IMR-90 (cell line): ENCODE data around the gene OAF. TPM values are rescaled to one million over a fixed set of nuclear protein-coding genes. Genes with fewer than 3 reads are reported as not detected.

Experiments
- ATAC-seq: fragments of 200-7000 bp; cut with Tn5 transposase; 2 replicates; pipeline ENCODE4 v1.9.1; 2020; ENCODE audit warnings: low read depth, mild to moderate bottlenecking, moderate library complexity
- BruUV-seq: library from RNA; stranded (reverse); fragments of 400-500 nt; replicated peaks from 2 replicates; lab custom pipeline; 2021; lab: Mats Ljungman, UMichigan
- CTCF ChIA-PET: fragments of 300-600 bp; formaldehyde crosslinking; extraction: SDS; loops from one replicate; lab custom pipeline; 2021; ENCODE audit warnings: antibody characterized with exemption; lab: Yijun Ruan, JAX
- POLR2A ChIA-PET: fragments of 300-600 bp; sonication (Branson Sonifier 250); formaldehyde crosslinking; loops from one replicate; lab custom pipeline; 2022; ENCODE audit warnings: antibody characterized with exemption; ENCODE audit not compliant: unreplicated experiment; lab: Charles Lee
- DNase-seq: peaks from one replicate; pipeline ENCODE4 v3.0.0; 2013
- H2AFZ ChIP-seq: replicated peaks from 2 replicates; pipeline ENCODE3; 2013; ENCODE audit warnings: low read length, mild to moderate bottlenecking; ENCODE audit not compliant: poor library complexity
- H2AK5ac ChIP-seq: 2 replicates; pipeline ENCODE4 v1.6.1; 2013; ENCODE audit warnings: low read depth, low read length, inconsistent platforms
- H2AK9ac ChIP-seq: replicated peaks from 2 replicates; pipeline ENCODE3; 2013; ENCODE audit warnings: mild to moderate bottlenecking, low read depth, low read length, moderate library complexity; ENCODE audit not compliant: poor library complexity
- H2BK120ac ChIP-seq: 2 replicates; pipeline ENCODE4 v1.6.1; 2013; ENCODE audit warnings: low read depth, low read length, inconsistent platforms
- H2BK15ac ChIP-seq: 3 replicates; pipeline ENCODE4 v1.6.1; 2013; ENCODE audit warnings: low read depth, low read length, inconsistent platforms
- H2BK20ac ChIP-seq: 2 replicates; pipeline ENCODE4 v1.6.1; 2013; ENCODE audit warnings: low read depth, mild to moderate bottlenecking, inconsistent platforms, low read length, moderate library complexity
- H2BK5ac ChIP-seq: 2 replicates; pipeline ENCODE4 v1.6.1; 2013; ENCODE audit warnings: mild to moderate bottlenecking, low read depth, low read length, inconsistent platforms; ENCODE audit not compliant: poor library complexity, severe bottlenecking
- H3K14ac ChIP-seq: replicated peaks from 2 replicates; pipeline ENCODE4 v1.6.1; 2013; ENCODE audit warnings: low read depth, low read length, inconsistent platforms
- H3K18ac ChIP-seq: 2 replicates; pipeline ENCODE4 v1.6.1; 2013; ENCODE audit warnings: low read depth, low read length, control low read depth
- H3K23ac ChIP-seq: 2 replicates; pipeline ENCODE4 v1.6.1; 2013; ENCODE audit warnings: low read depth, low read length, inconsistent platforms
- H3K27ac ChIP-seq: 2 replicates; pipeline ENCODE4 v1.5.1; 2013; ENCODE audit warnings: mild to moderate bottlenecking, control low read depth, low read length; ENCODE audit not compliant: insufficient read depth
- H3K27me3 ChIP-seq: 2 replicates; pipeline ENCODE4 v1.6.1; 2013; ENCODE audit warnings: low read length; ENCODE audit not compliant: control insufficient read depth, insufficient read depth
- H3K36me3 ChIP-seq: 2 replicates; pipeline ENCODE4 v1.6.1; 2013; ENCODE audit warnings: low read length, mixed read lengths; ENCODE audit not compliant: control insufficient read depth, insufficient read depth
- H3K4ac ChIP-seq: 2 replicates; pipeline ENCODE4 v1.6.1; 2013; ENCODE audit warnings: low read depth, low read length, inconsistent platforms
- H3K4me1 ChIP-seq: 2 replicates; pipeline ENCODE4 v1.6.1; 2013; ENCODE audit warnings: low read length, mixed read lengths; ENCODE audit not compliant: control insufficient read depth, insufficient read depth
- H3K4me2 ChIP-seq: 2 replicates; pipeline ENCODE4 v1.6.1; 2013; ENCODE audit warnings: low read depth, mild to moderate bottlenecking, control low read depth, low read length, moderate library complexity
- H3K4me3 ChIP-seq: 2 replicates; pipeline ENCODE4 v1.5.1; 2013; ENCODE audit warnings: low read depth, mild to moderate bottlenecking, control low read depth, low read length, moderate library complexity; ENCODE audit not compliant: insufficient read depth
- H3K56ac ChIP-seq: 2 replicates; pipeline ENCODE4 v1.6.1; 2013; ENCODE audit warnings: low read length, inconsistent platforms; ENCODE audit not compliant: insufficient read depth; ENCODE audit errors: extremely low read depth
- H3K79me1 ChIP-seq, 2 experiments: 2 replicates each; pipeline ENCODE4 v1.6.1; 2013; ENCODE audit warnings: low read length in 2 of 2, inconsistent platforms in 1 of 2, low read depth in 1 of 2
- H3K9ac ChIP-seq: 2 replicates; pipeline ENCODE4 v1.6.1; 2013; ENCODE audit warnings: low read depth, low read length, control low read depth
- H3K9me1 ChIP-seq: 2 replicates; pipeline ENCODE4 v1.6.1; 2013; ENCODE audit warnings: low read length, inconsistent platforms; ENCODE audit not compliant: insufficient read depth
- H3K9me3 ChIP-seq: 2 replicates; pipeline ENCODE4 v1.6.1; 2013; ENCODE audit warnings: low read length; ENCODE audit not compliant: control insufficient read depth, insufficient read depth
- H4K20me1 ChIP-seq: 2 replicates; pipeline ENCODE4 v1.6.1; 2013; ENCODE audit warnings: low read length, inconsistent platforms; ENCODE audit not compliant: insufficient read depth
- H4K5ac ChIP-seq: 2 replicates; pipeline ENCODE4 v1.6.1; 2013; ENCODE audit warnings: mild to moderate bottlenecking, low read depth, low read length, control low read depth
- H4K8ac ChIP-seq, 2 experiments: 2 replicates each; pipeline ENCODE4 v1.6.1; 2013; ENCODE audit warnings: low read depth in 2 of 2, low read length in 2 of 2, control low read depth in 1 of 2, inconsistent platforms in 1 of 2
- H4K91ac ChIP-seq: 2 replicates; pipeline ENCODE4 v1.6.1; 2013; ENCODE audit warnings: low read depth, low read length, inconsistent platforms; ENCODE audit not compliant: insufficient read depth
- BHLHE40 ChIP-seq: fragments of 150-350 bp; IDR thresholded peaks from 2 replicates; pipeline ENCODE4 v1.6.1; 2016; ENCODE audit warnings: mild to moderate bottlenecking, low read depth, low read length
- CEBPB ChIP-seq: IDR thresholded peaks from 2 replicates; pipeline ENCODE4 v1.6.1; 2012; ENCODE audit warnings: low read depth, low read length, improper control_type of control experiment
- CTCF ChIP-seq: conservative IDR thresholded peaks from 2 replicates; pipeline ENCODE4 v1.5.1; 2012; ENCODE audit warnings: mild to moderate bottlenecking, low read depth, low read length, improper control_type of control experiment
- ELK1 ChIP-seq: fragments of 150-350 bp; IDR thresholded peaks from 2 replicates; pipeline ENCODE4 v1.6.1; 2016; ENCODE audit warnings: low read depth, mild to moderate bottlenecking, low read length, moderate library complexity, borderline replicate concordance
- FOS ChIP-seq: fragments of 150-350 bp; IDR thresholded peaks from 2 replicates; pipeline ENCODE4 v1.6.1; 2016; ENCODE audit warnings: low read depth, low read length
- MAFK ChIP-seq: IDR thresholded peaks from 2 replicates; pipeline ENCODE4 v1.6.1; 2012; ENCODE audit warnings: low read depth, low read length, improper control_type of control experiment
- MXI1 ChIP-seq: IDR thresholded peaks from 2 replicates; pipeline ENCODE4 v1.6.1; 2012; ENCODE audit warnings: low read depth, mild to moderate bottlenecking, low read length, moderate library complexity, borderline replicate concordance
- USF2 ChIP-seq: fragments of 150-350 bp; IDR thresholded peaks from 2 replicates; pipeline ENCODE4 v1.6.1; 2017; ENCODE audit warnings: mild to moderate bottlenecking, antibody characterized with exemption, low read length, low read depth
- WGBS, 2 experiments: methylation state at CpG; one replicate each; pipeline versions ENCODE4 v1.1.5 to v1.1.7; 2013; ENCODE audit warnings: missing lambda C conversion rate in 2 of 2; ENCODE audit not compliant: insufficient read length in 1 of 2; ENCODE audit errors: extremely low coverage in 2 of 2; 5-methylcytosine and 5-hydroxymethylcytosine counted together
- dilution Hi-C: fragments of 300-500 bp; cut with HindIII; formaldehyde crosslinking; loops from one replicate; pipeline ENCODE4 v1.14.3; 2018; ENCODE audit warnings: low sequenced_read_pairs; ENCODE audit not compliant: unreplicated experiment
- in situ Hi-C: fragments of 300-500 bp; cut with MboI; formaldehyde crosslinking; loops from 3 replicates; pipeline ENCODE4 v1.14.3; 2019; ENCODE audit warnings: low sequenced_read_pairs, inconsistent platforms, mixed read lengths
- intact Hi-C: fragments of 100-400 bp; cut with micrococcal nuclease; formaldehyde crosslinking; loops from 2 replicates; pipeline ENCODE4 v1.10.0; 2022
- polyA plus RNA-seq, 3 experiments: library from polyadenylated mRNA; depleted of rRNA; stranded (reverse); fragments of >200 nt; gene quantifications; 2 replicates each; pipeline ENCODE4 v1.2.3, GENCODE V29; 2012; ENCODE audit warnings: low replicate concordance in 1 of 3
- total RNA-seq: library from RNA; depleted of rRNA; stranded (reverse); fragments of >200 nt; gene quantifications from 2 replicates; pipeline ENCODE4 v1.2.3, GENCODE V29; 2012

The OAF gene
- total and polyA plus RNA-seq, 2 of the 4 experiments (the other 2 are of a cell fraction), result 9.9 to 42.0 TPM

GRCh38 chr11:120194166-120194565, 16.7 kb upstream of the OAF start:
- Histone ChIP-seq H3K14ac (no peak overlapping the region), H2BK5ac (no peak overlapping the region), H3K9me1 (no peaks in the 10 kb centered on the region), H2AK9ac (no peak overlapping the region), H3K79me1 (no peaks in the 10 kb centered on the region), H3K27ac (no peak overlapping the region), H3K56ac (no peak overlapping the region), H3K18ac (no peak overlapping the region), H2AFZ (no peak overlapping the region), H2BK20ac (no peak overlapping the region), H4K91ac (no peak overlapping the region), H3K4me1 (no peaks in the 10 kb centered on the region), H3K4me2 (no peak overlapping the region), H3K27me3 (peaks cover 69% of the 10 kb centered on the region), H4K5ac (no peak overlapping the region), H4K8ac (no peak overlapping the region), H3K4me3 (no peak overlapping the region), H2BK15ac (no peak overlapping the region), H3K9ac (no peak overlapping the region), H3K9me3 (no peaks in the 10 kb centered on the region), H4K20me1 (no peaks in the 10 kb centered on the region), H3K4ac (no peak overlapping the region), H3K23ac (no peak overlapping the region), H3K36me3 (no peaks in the 10 kb centered on the region), H2BK120ac (no peak overlapping the region), H2AK5ac (no peak overlapping the region)
- no peak for ATAC-seq
- DNase-seq, result no peak
- in situ Hi-C loops, result no loop called here
- TF ChIP-seq ELK1 (no peak), MAFK (no peak), CEBPB (no peak), CTCF (no peak), BHLHE40 (no peak), USF2 (no peak), FOS (no peak), MXI1 (no peak)
- BruUV-seq, result no TSS peak
- intact Hi-C loops, result no loop called here
- ChIA-PET CTCF (interaction anchor here (1.3 kb wide), 1 partner anchor 106 kb away, joined by 3 read pairs; no protein-coding TSS in a partner anchor), POLR2A (no interaction called here)
- WGBS, 2 experiments, result 95% methylated on average over 3 of the region's 4 CpGs; no CpG with 5 or more reads in 1 of the 2 experiments
- dilution Hi-C loops, result no loop called here
